Head of caudate nucleus (tissue), 42 donors: ENCODE results near the gene CCDC51.
A peak's percentile ranks its signal among the peaks of the same experiment; 100 is the strongest.

ENCODE experiments used
- DNase-seq, 42 donors: peaks; one replicate each; pipeline versions ENCODE4 v3.0.0 to v3.0.0-alpha.2; 2020 to 2021; ENCODE audit warnings: mixed read lengths in 7 of 42
- intact Hi-C: fragments of 100-400 bp; cut with DNase I; formaldehyde crosslinking; loops from one replicate; pipeline ENCODE4 v1.15.0; 2022

CCDC51 gene

GRCh38 chr3:48436855-48437254 is 3.1 kb downstream of the CCDC51 start:
- intact Hi-C loops, result loop anchor here (2.0 kb wide), 1 partner anchor 36 kb away; no protein-coding TSS in a partner anchor
- DNase-seq, result no peak

- intact Hi-C loops, result loop anchor here (2.0 kb wide), 1 partner anchor 36 kb away; no protein-coding TSS in a partner anchor
- no peak for DNase-seq
Observed at GRCh38 chr3:48436477-48436787, 3.5 kb downstream of the CCDC51 start.

GRCh38 chr3:48435774-48436476 is 4.0 kb downstream of the CCDC51 start:
- peak; percentile 71 to 97 (median 92) for DNase-seq
- intact Hi-C loops, result loop anchor here (2.0 kb wide), 2 partner anchors 35 to 165 kb away; no protein-coding TSS in a partner anchor

GRCh38 chr3:48435223-48435595 is 4.7 kb downstream of the CCDC51 start:
- no peak for DNase-seq
- intact Hi-C loops, result loop anchor here (2.0 kb wide), 1 partner anchor 164 kb away; no protein-coding TSS in a partner anchor

GRCh38 chr3:48434591-48435222 is 5.2 kb downstream of the CCDC51 start:
- intact Hi-C loops, result loop anchor here (2.0 kb wide), 1 partner anchor 164 kb away; no protein-coding TSS in a partner anchor
- DNase-seq, result no peak

- DNase-seq, result no peak
Observed at GRCh38 chr3:48433472-48434118, 6.3 kb downstream of the CCDC51 start.

GRCh38 chr3:48432411-48433371 is 7.2 kb downstream of the CCDC51 start:
- intact Hi-C loops, result no loop called here
- peak in 6 of 42 donors; percentile 15 to 68 (median 31) for DNase-seq

More at GRCh38 chr3:48433472-48434118, 6.3 kb downstream of the CCDC51 start:
- intact Hi-C loops, result loop anchor here (2.0 kb wide), 1 partner anchor 163 kb away; no protein-coding TSS in a partner anchor

- DNase-seq, result peak in 2 of 42 donors; percentile 13 to 27
- intact Hi-C loops, result no loop called here
Observed at GRCh38 chr3:48431224-48432029, 8.5 kb downstream of the CCDC51 start.

- peak in 3 of 42 donors; percentile 3 to 23 (median 11) for DNase-seq
- intact Hi-C loops, result no loop called here
Observed at GRCh38 chr3:48430708-48431101, 9.2 kb downstream of the CCDC51 start.

- DNase-seq, result peak in 7 of 42 donors; percentile 21 to 59 (median 36)
- intact Hi-C loops, result no loop called here
Observed at GRCh38 chr3:48429960-48430707, 9.8 kb downstream of the CCDC51 start, which contains the start of gene PLXNB1. PLXNB1 (minus strand) TSS chr3:48430086; CDS start chr3:48424611, 5,475 bp downstream.

- DNase-seq, result peak; percentile 43 to 92 (median 85)
- intact Hi-C loops, result no loop called here
Observed at GRCh38 chr3:48429317-48429959, 10.5 kb downstream of the CCDC51 start.

GRCh38 chr3:48428572-48429316 is 11.2 kb downstream of the CCDC51 start:
- intact Hi-C loops, result no loop called here
- peak in 34 of 42 donors; percentile 29 to 76 (median 54) for DNase-seq

- intact Hi-C loops, result no loop called here
- DNase-seq, result peak in 3 of 42 donors; percentile 31 to 59 (median 44)
Observed at GRCh38 chr3:48428088-48428571, 11.8 kb downstream of the CCDC51 start.

- intact Hi-C loops, result no loop called here
- DNase-seq, result peak in 30 of 42 donors; percentile 27 to 76 (median 50)
Observed at GRCh38 chr3:48427630-48427962, 12.3 kb downstream of the CCDC51 start.

- intact Hi-C loops, result no loop called here
Observed at GRCh38 chr3:48426944-48427629, 12.8 kb downstream of the CCDC51 start.

More at GRCh38 chr3:48426944-48427629, 12.8 kb downstream of the CCDC51 start:
- peak in 19 of 42 donors; percentile 18 to 76 (median 44) for DNase-seq
